K562 (cell line): ENCODE data around the gene XAB2. TPM values are rescaled to one million over a fixed set of nuclear protein-coding genes. Genes with fewer than 3 reads are reported as not detected.

ENCODE experiments used
- ATAC-seq: fragments of 200-7000 bp; cut with Tn5 transposase; 3 replicates; pipeline ENCODE4 v1.9.1; 2020; ENCODE audit warnings: moderate library complexity
- BruUV-seq: library from RNA; stranded (reverse); fragments of 400-500 nt; replicated peaks from 2 replicates; lab custom pipeline; 2021; lab: Mats Ljungman, UMichigan
- CTCF ChIA-PET: fragments of 300-600 bp; formaldehyde crosslinking; extraction: SDS; loops from one replicate; lab custom pipeline; 2021; ENCODE audit warnings: low intra/inter-chr PET ratio; lab: Yijun Ruan, JAX
- POLR2A ChIA-PET: fragments of 300-600, 350-650 bp; sonication (Branson Sonifier 250); formaldehyde crosslinking; extraction: SDS; loops from one replicate; lab custom pipeline; 2021; ENCODE audit warnings: antibody characterized with exemption, inconsistent platforms; lab: Yijun Ruan, JAX
- DNase-seq, 4 experiments: peaks; one replicate each; pipeline versions ENCODE4 v3.0.0 to v3.0.0-alpha.2; 2011 to 2018; ENCODE audit warnings: low spot score in 3 of 4, mixed read lengths in 3 of 4; ENCODE audit errors: extremely low read depth in 1 of 4
- FAIRE-seq: peaks from 2 replicates; lab custom pipeline; 2011; peaks lifted over from hg19 to GRCh38; lab: Jason Lieb, UNC
- H2AFZ ChIP-seq: 2 replicates; pipeline ENCODE4 v1.6.0; 2011; ENCODE audit warnings: low read depth, low read length, control low read depth, inconsistent platforms
- H3K27ac ChIP-seq: fragments of 200-600 bp; 3 replicates; pipeline ENCODE4 v1.8.0; 2011; ENCODE audit warnings: low read depth, mild to moderate bottlenecking, control low read depth, inconsistent platforms, low read length, moderate library complexity, mixed read lengths; ENCODE audit errors: extremely low read depth
- H3K27me3 ChIP-seq, 2 experiments: fragments of 300-600 bp in 1 of 2; 2 replicates in 1 of 2; 3 replicates in 1 of 2; pipeline versions ENCODE4 v1.6.0 to v1.8.0; 2011; ENCODE audit warnings: inconsistent platforms in 2 of 2, low read length in 2 of 2, mild to moderate bottlenecking in 1 of 2, mixed read lengths in 1 of 2, moderate library complexity in 1 of 2; ENCODE audit not compliant: control insufficient read depth in 2 of 2, insufficient read depth in 2 of 2
- H3K36me3 ChIP-seq: fragments of 300-600 bp; 3 replicates; pipeline ENCODE4 v1.8.0; 2011; ENCODE audit warnings: mild to moderate bottlenecking, low read length, inconsistent platforms; ENCODE audit not compliant: control insufficient read depth, insufficient read depth
- H3K4me1 ChIP-seq, 2 experiments: fragments of 200-600 bp in 1 of 2; replicated peaks in 1 of 2; 2 replicates in 1 of 2; 3 replicates in 1 of 2; pipeline versions ENCODE4 v1.5.1 to v1.8.0; 2011; ENCODE audit warnings: inconsistent platforms in 2 of 2, low read length in 2 of 2, mild to moderate bottlenecking in 1 of 2, mixed read lengths in 1 of 2, moderate library complexity in 1 of 2; ENCODE audit not compliant: control insufficient read depth in 2 of 2, insufficient read depth in 2 of 2
- H3K4me2 ChIP-seq: 2 replicates; pipeline ENCODE4 v1.6.1; 2011; ENCODE audit warnings: low read length, control low read depth, inconsistent platforms, mixed read lengths; ENCODE audit not compliant: insufficient read depth
- H3K4me3 ChIP-seq: fragments of 200-600 bp; sonication (generic), shearing (Covaris generic); 2 replicates; pipeline ENCODE4 v1.5.1; 2016; ENCODE audit warnings: control low read depth, inconsistent platforms
- H3K79me2 ChIP-seq: fragments of 200-600 bp; 3 replicates; pipeline ENCODE4 v1.8.0; 2011; ENCODE audit warnings: low read length, inconsistent platforms; ENCODE audit not compliant: control insufficient read depth, insufficient read depth
- H3K9ac ChIP-seq, 2 experiments: 2 replicates each; pipeline versions ENCODE4 v1.6.0 to v1.6.1; 2011; ENCODE audit warnings: low read depth in 2 of 2, low read length in 2 of 2, control low read depth in 1 of 2, inconsistent platforms in 1 of 2, mild to moderate bottlenecking in 1 of 2, mixed read lengths in 1 of 2; ENCODE audit not compliant: insufficient read depth in 1 of 2
- H3K9me1 ChIP-seq: one replicate; pipeline ENCODE4 v1.6.0; 2011; ENCODE audit warnings: inconsistent platforms, mild to moderate bottlenecking, low read length, moderate library complexity; ENCODE audit not compliant: control insufficient read depth, insufficient read depth
- H3K9me3 ChIP-seq: replicated peaks from 2 replicates; pipeline ENCODE4 v1.5.1; 2011; ENCODE audit warnings: low read depth, low read length, inconsistent platforms; ENCODE audit not compliant: control insufficient read depth, insufficient read depth
- H4K20me1 ChIP-seq: replicated peaks from 2 replicates; pipeline ENCODE4 v1.6.1; 2011; ENCODE audit warnings: low read length, inconsistent platforms, mixed read lengths; ENCODE audit not compliant: control insufficient read depth, insufficient read depth
- MYNN ChIP-seq, 2 experiments: sonication (generic); formaldehyde crosslinking in 1 of 2; IDR thresholded peaks; 2 replicates each; pipeline versions ENCODE4 v1.5.0 to v1.6.1; 2016 to 2020; ENCODE audit warnings: antibody characterized with exemption in 1 of 2, missing genetic modification reagents in 1 of 2
- POLR2G ChIP-seq: fragments of 200-400 bp; formaldehyde crosslinking; IDR thresholded peaks from 2 replicates; pipeline ENCODE4 v1.6.1; 2017; ENCODE audit warnings: low read depth, mild to moderate bottlenecking, antibody characterized with exemption, low read length, moderate library complexity
- ZBTB33 ChIP-seq: sonication (generic); formaldehyde crosslinking; IDR thresholded peaks from 2 replicates; pipeline ENCODE4 v1.8.1; 2023; ENCODE audit warnings: mild to moderate bottlenecking, missing genetic modification reagents
- ZNF354B ChIP-seq: fragments of 250-450 bp; sonication (Bioruptor Pico); IDR thresholded peaks from 2 replicates; pipeline ENCODE4 v1.4.0; 2020
- WGBS: fragments of 100-300 bp; shearing (Covaris generic); methylation state at CpG from one replicate; pipeline ENCODE4 v1.1.6; 2016; ENCODE audit warnings: low coverage, mixed read lengths; ENCODE audit not compliant: insufficient coverage; ENCODE audit errors: missing lambda C conversion rate; 5-methylcytosine and 5-hydroxymethylcytosine counted together
- in situ Hi-C: fragments of 300-500 bp; cut with MboI; formaldehyde crosslinking; loops from 4 replicates; pipeline ENCODE4 v1.15.0; 2018; ENCODE audit warnings: inconsistent platforms, mixed read lengths
- intact Hi-C: fragments of 100-400 bp; cut with micrococcal nuclease; formaldehyde crosslinking; loops from 2 replicates; pipeline ENCODE4 v1.14.2; 2022
- polyA plus RNA-seq, 8 experiments: library from polyadenylated mRNA; depleted of rRNA in 4 of 8; stranded (reverse) in 5 of 8; unstranded in 3 of 8; fragments of >200 nt; fragmentation: Nextera tagmentation in 2 of 8; fragmentation: Illumina TruSeq in 1 of 8; extraction: Ambion mirVana in 2 of 8; extraction: Trizol in 1 of 8; gene quantifications; 2 replicates each; pipeline versions ENCODE4 v1.2.1 to v1.2.3, GENCODE V29; 2011 to 2014; ENCODE audit warnings: inconsistent platforms in 1 of 8, missing spikeins in 1 of 8
- total RNA-seq, 7 experiments: library from RNA; depleted of rRNA in 6 of 7; stranded (reverse); fragments of >200 nt in 6 of 7; fragmentation: Illumina TruSeq in 2 of 7; extraction: Trizol in 2 of 7; gene quantifications; 2 replicates each; pipeline versions ENCODE4 v1.2.1 to v1.2.3, GENCODE V29; 2011 to 2021; ENCODE audit warnings: low replicate concordance in 1 of 7

XAB2 gene
- total and polyA plus RNA-seq, 9 of the 15 experiments (the other 6 are each of a cell fraction or from before 2014, with no cell fraction given): 0.21 to 58.3 (median 20.0) TPM

GRCh38 chr19:7617172-7617571 is 12.2 kb downstream of the XAB2 start:
- H3K4me3 ChIP-seq: no peak overlapping the region
- BruUV-seq: no TSS peak
- intact Hi-C loops: no loop called here
- no peak for TF ChIP-seq ZNF354B (CRISPR knock-in tag)
- 0 out of 2 replicates have a peak, but pooled peaks have one; percentile 14 for TF ChIP-seq ZBTB33 (CRISPR knock-in tag)
- TF ChIP-seq POLR2G: 0 out of 2 replicates have a peak, but pooled peaks have one; percentile 10
- TF ChIP-seq MYNN (IDR thresholded peaks at IDR 0.05): no peak
- no peak for TF ChIP-seq MYNN (CRISPR knock-in tag; IDR thresholded peaks at IDR 0.05)
- TF ChIP-seq, all 486 proteins: peak for 2
- peaks cover 31% of the 10 kb centered on the region; the same call in 2 of the 3 replicates for H3K36me3 ChIP-seq
- no peak overlapping the region for H3K27ac ChIP-seq
- H3K4me1 ChIP-seq: peaks cover 2 to 61% of the 10 kb centered on the region in 2 experiments; a peak in 4 of 5 replicates
- H3K4me2 ChIP-seq: no peak overlapping the region
- ChIA-PET POLR2A (interaction anchor here (2.7 kb wide), 1 partner anchor 12 kb away, joined by 22 read pairs; the partner anchor contains the start of genes PET100 and XAB2), CTCF (no interaction called here)
- 74% methylated on average over 9 of the region's 12 CpGs for WGBS
- H3K9me1 ChIP-seq: no peaks in the 10 kb centered on the region
- no peak overlapping the region for H2AFZ ChIP-seq
- FAIRE-seq: no peak
- peaks cover 3 to 10% of the 10 kb centered on the region in 2 experiments; a peak in 3 of 5 replicates for H3K27me3 ChIP-seq
- 0 out of 2 replicates have a peak, but pooled peaks cover 3% of the 10 kb centered on the region for H4K20me1 ChIP-seq
- H3K79me2 ChIP-seq: no peaks in the 10 kb centered on the region
- in situ Hi-C loops: no loop called here
- DNase-seq: no peak
- peak overlapping the region in 1 of 2 experiments; percentile 17; a peak in 1 of 4 replicates for H3K9ac ChIP-seq
- no peak for ATAC-seq
- H3K9me3 ChIP-seq: no peaks in the 10 kb centered on the region
